Astrocyte (in vitro differentiated cells and primary cell): Measurements from ENCODE around the gene SEL1L2. TPM values are rescaled to one million over a fixed set of nuclear protein-coding genes. Genes with fewer than 3 reads are reported as not detected.
"Not testable (repeated sequence)": the region's sequence is repeated elsewhere in the genome, so short reads cannot be mapped to it uniquely, and the experiment has no call there.

Experiments used
- DNase-seq: peaks from one replicate; pipeline ENCODE4 v3.0.0-alpha.2; 2010; ENCODE audit warnings: low read depth
- FAIRE-seq: peaks from 2 replicates; lab custom pipeline; 2011; peaks lifted over from hg19 to GRCh38; lab: Jason Lieb, UNC
- H2AFZ ChIP-seq: 2 replicates; pipeline ENCODE4 v1.6.0; 2012; ENCODE audit warnings: low read depth, low read length, inconsistent platforms
- H3K27ac ChIP-seq: 2 replicates; pipeline ENCODE4 v1.5.1; 2011; ENCODE audit warnings: low read depth, low read length, inconsistent platforms
- H3K27me3 ChIP-seq: 2 replicates; pipeline ENCODE4 v1.6.0; 2011; ENCODE audit warnings: low read length, inconsistent platforms; ENCODE audit not compliant: insufficient read depth
- H3K36me3 ChIP-seq: 2 replicates; pipeline ENCODE4 v1.5.1; 2011; ENCODE audit warnings: low read length, inconsistent platforms; ENCODE audit not compliant: insufficient read depth
- H3K4me1 ChIP-seq: 2 replicates; pipeline ENCODE4 v1.5.1; 2011; ENCODE audit warnings: low read length, inconsistent platforms; ENCODE audit not compliant: insufficient read depth
- H3K4me2 ChIP-seq: 2 replicates; pipeline ENCODE4 v1.6.0; 2012; ENCODE audit warnings: low read length, inconsistent platforms
- H3K4me3 ChIP-seq: 2 replicates; pipeline ENCODE4 v1.5.1; 2011; ENCODE audit warnings: low read depth, mild to moderate bottlenecking, low read length, inconsistent platforms; ENCODE audit not compliant: insufficient read depth
- H3K79me2 ChIP-seq: 2 replicates; pipeline ENCODE4 v1.6.0; 2012; ENCODE audit warnings: mild to moderate bottlenecking, low read length, inconsistent platforms; ENCODE audit not compliant: insufficient read depth
- H3K9ac ChIP-seq: 2 replicates; pipeline ENCODE4 v1.6.0; 2012; ENCODE audit warnings: mild to moderate bottlenecking, low read length, inconsistent platforms
- H3K9me3 ChIP-seq: 2 replicates; pipeline ENCODE4 v1.5.1; 2012; ENCODE audit warnings: low read depth, mild to moderate bottlenecking, low read length, inconsistent platforms; ENCODE audit not compliant: insufficient read depth
- H4K20me1 ChIP-seq: 2 replicates; pipeline ENCODE4 v1.6.0; 2012; ENCODE audit warnings: low read length, inconsistent platforms; ENCODE audit not compliant: insufficient read depth
- H3K27ac Mint-ChIP-seq: one replicate; pipeline ENCODE4 v1.8.0; 2021; ENCODE audit warnings: mild to moderate bottlenecking, mixed read lengths; ENCODE audit not compliant: unreplicated experiment
- H3K27me3 Mint-ChIP-seq: one replicate; pipeline ENCODE4 v1.8.0; 2021; ENCODE audit warnings: low read depth, mixed read lengths; ENCODE audit not compliant: unreplicated experiment
- H3K36me3 Mint-ChIP-seq: one replicate; pipeline ENCODE4 v1.8.0; 2021; ENCODE audit warnings: low read depth, mixed read lengths; ENCODE audit not compliant: unreplicated experiment
- H3K4me1 Mint-ChIP-seq: one replicate; pipeline ENCODE4 v1.8.0; 2021; ENCODE audit warnings: low read depth, mixed read lengths; ENCODE audit not compliant: unreplicated experiment
- H3K4me3 Mint-ChIP-seq: one replicate; pipeline ENCODE4 v1.8.0; 2021; ENCODE audit warnings: mild to moderate bottlenecking, moderate library complexity, mixed read lengths; ENCODE audit not compliant: unreplicated experiment
- H3K9me3 Mint-ChIP-seq: one replicate; pipeline ENCODE4 v1.8.0; 2021; ENCODE audit warnings: mild to moderate bottlenecking, mixed read lengths; ENCODE audit not compliant: unreplicated experiment
- EZH2 ChIP-seq: IDR thresholded peaks from 2 replicates; pipeline ENCODE4 v1.6.1; 2012; ENCODE audit warnings: mild to moderate bottlenecking, low read length, inconsistent platforms; ENCODE audit not compliant: insufficient read depth
- total RNA-seq: library from RNA; stranded (reverse); gene quantifications from 2 replicates; pipeline ENCODE4 v1.2.1, GENCODE V29; 2021
- TF ChIP-seq, protein P1 (sequence below): IDR thresholded peaks from 2 replicates; pipeline ENCODE4 v1.5.1; 2011; ENCODE audit warnings: low read depth, mild to moderate bottlenecking, inconsistent platforms, low read length, moderate library complexity; ENCODE audit not compliant: insufficient read depth

Gene SEL1L2
- total RNA-seq, 1 donor from 2014 or later: not detected

DNA sequence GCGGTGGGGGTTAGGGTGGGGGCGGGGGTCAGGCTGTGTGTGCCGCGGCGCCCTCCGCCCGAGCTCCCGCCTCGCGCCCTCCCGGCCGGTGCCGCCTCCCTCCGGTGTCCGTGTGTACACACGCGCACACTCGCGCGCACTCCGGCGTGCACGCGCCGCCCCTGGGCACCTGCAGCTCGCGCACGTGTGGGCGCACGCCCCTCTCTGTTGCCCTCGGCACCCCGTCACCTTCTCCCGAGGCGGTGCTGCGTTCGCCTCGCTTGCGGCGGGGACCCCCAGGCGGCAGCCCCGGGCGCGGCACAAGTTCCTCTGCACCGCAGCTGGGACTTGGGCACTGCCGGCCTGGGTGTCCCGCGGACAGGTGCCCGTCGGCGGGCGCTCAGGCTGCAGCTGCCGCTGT is 5.4 kb upstream of the SEL1L2 start:
- Histone ChIP-seq H3K27me3 (peaks cover 3% of the 10 kb centered on the region), H3K4me2 (peak overlapping the region; percentile 92), H3K4me3 (peak overlapping the region; percentile 64), H3K27ac (no peak overlapping the region), H2AFZ (peak overlapping the region; percentile 97), H3K79me2 (no peaks in the 10 kb centered on the region), H3K9me3 (no peaks in the 10 kb centered on the region), H4K20me1 (no peaks in the 10 kb centered on the region), H3K4me1 (no peaks in the 10 kb centered on the region), H3K9ac (peak overlapping the region; percentile 2), H3K36me3 (no peaks in the 10 kb centered on the region)
- no peak for FAIRE-seq
- Mint-ChIP-seq H3K4me1 (peaks cover 2% of the 10 kb centered on the region), H3K27ac (no peak overlapping the region), H3K36me3 (peaks cover 2% of the 10 kb centered on the region), H3K27me3 (no peaks in the 10 kb centered on the region), H3K4me3 (peak overlapping the region; percentile 97), H3K9me3 (peaks cover 2% of the 10 kb centered on the region)
- DNase-seq: no peak
- peak; percentile 37 for TF ChIP-seq EZH2
- TF ChIP-seq, protein P1, sequence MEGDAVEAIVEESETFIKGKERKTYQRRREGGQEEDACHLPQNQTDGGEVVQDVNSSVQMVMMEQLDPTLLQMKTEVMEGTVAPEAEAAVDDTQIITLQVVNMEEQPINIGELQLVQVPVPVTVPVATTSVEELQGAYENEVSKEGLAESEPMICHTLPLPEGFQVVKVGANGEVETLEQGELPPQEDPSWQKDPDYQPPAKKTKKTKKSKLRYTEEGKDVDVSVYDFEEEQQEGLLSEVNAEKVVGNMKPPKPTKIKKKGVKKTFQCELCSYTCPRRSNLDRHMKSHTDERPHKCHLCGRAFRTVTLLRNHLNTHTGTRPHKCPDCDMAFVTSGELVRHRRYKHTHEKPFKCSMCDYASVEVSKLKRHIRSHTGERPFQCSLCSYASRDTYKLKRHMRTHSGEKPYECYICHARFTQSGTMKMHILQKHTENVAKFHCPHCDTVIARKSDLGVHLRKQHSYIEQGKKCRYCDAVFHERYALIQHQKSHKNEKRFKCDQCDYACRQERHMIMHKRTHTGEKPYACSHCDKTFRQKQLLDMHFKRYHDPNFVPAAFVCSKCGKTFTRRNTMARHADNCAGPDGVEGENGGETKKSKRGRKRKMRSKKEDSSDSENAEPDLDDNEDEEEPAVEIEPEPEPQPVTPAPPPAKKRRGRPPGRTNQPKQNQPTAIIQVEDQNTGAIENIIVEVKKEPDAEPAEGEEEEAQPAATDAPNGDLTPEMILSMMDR: no peak

DNA sequence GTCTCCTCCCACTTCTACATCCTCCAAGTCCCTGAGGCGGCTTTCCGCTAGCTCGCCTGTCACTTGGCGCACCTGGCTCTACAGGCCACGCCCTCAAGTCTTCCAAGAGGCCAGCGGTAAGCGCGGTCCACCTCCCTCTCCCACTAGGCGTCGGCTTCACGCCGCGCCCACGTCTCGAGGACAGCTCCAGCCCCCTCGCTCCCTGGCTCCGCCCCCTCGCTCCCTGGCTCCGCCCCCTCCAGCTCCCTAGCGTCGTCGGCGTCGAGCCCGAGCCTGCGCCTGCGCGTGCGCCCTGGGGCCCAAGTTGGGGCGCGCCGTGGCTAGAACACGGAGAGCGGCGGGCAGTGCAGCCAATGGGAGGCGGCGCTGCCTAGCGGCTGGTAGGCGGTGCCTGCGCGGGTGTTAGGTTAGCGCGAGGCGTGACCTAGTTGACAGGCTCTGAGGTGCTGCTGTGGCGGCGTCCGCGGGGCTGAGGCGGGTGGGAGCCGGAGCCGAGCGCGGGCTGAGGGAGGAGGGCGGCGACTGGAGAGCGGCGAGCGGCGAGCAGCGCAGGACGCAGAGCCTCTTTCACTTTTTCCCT is 4.8 kb upstream of the SEL1L2 start, which contains the start of gene MACROD2:
Gene MACROD2 (plus strand): TSS at position 431 of the 580 bp plus-strand sequence.
- no peaks in the 10 kb centered on the region for H3K27me3 Mint-ChIP-seq
- H3K36me3 ChIP-seq: no peaks in the 10 kb centered on the region
- no peak for TF ChIP-seq EZH2
- TF ChIP-seq, protein P1: no peak
- H3K27ac ChIP-seq: no peak within 1 kb of the TSS
- no peaks in the 10 kb centered on the region for H3K4me1 ChIP-seq
- H3K9me3 Mint-ChIP-seq: peaks cover 2% of the 10 kb centered on the region
- H3K4me3 Mint-ChIP-seq: peak within 1 kb of the TSS; percentile 97
- peaks cover 3% of the 10 kb centered on the region for H3K27me3 ChIP-seq
- H3K4me2 ChIP-seq: peak within 1 kb of the TSS; percentile 92
- H3K9ac ChIP-seq: peak within 1 kb of the TSS; percentile 46
- peak within 1 kb of the TSS; percentile 64 for H3K4me3 ChIP-seq
- peak within 1 kb of the TSS; percentile 97 for H2AFZ ChIP-seq
- peaks cover 2% of the 10 kb centered on the region for H3K36me3 Mint-ChIP-seq
- DNase-seq (peak; percentile 58), FAIRE-seq (no peak)
- peaks cover 5% of the 10 kb centered on the region for H3K4me1 Mint-ChIP-seq
- H3K27ac Mint-ChIP-seq: no peak within 1 kb of the TSS
- H3K9me3 ChIP-seq: no peaks in the 10 kb centered on the region
- H3K79me2 ChIP-seq: no peaks in the 10 kb centered on the region
- no peaks in the 10 kb centered on the region for H4K20me1 ChIP-seq

DNA sequence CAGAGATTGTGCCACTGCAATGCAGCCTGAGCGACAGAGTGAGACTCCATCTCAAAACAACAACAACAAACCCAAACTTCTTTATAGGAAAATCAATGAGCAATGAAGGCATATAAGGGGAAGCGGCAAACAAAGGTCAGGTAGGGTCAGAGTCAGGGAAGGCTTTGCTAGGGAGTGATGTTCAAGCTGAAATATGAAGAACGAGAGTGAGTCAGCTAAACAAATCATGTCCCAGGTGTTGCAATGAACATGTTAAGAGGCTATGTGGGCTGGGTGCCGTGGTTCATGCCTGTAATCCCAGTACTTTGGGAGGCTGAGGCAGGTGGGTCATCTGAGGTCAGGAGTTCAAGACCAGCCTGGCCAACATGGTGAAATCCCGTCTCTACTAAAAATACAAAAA is 1.5 kb upstream of the SEL1L2 start:
- H3K27ac Mint-ChIP-seq, H2AFZ ChIP-seq, H3K79me2 ChIP-seq, H3K4me2 ChIP-seq, H3K27me3 Mint-ChIP-seq, H3K4me1 ChIP-seq, H3K9me3 Mint-ChIP-seq, H3K9ac ChIP-seq, H3K4me3 ChIP-seq, DNase-seq, H4K20me1 ChIP-seq, H3K27ac ChIP-seq, H3K4me1 Mint-ChIP-seq, H3K36me3 Mint-ChIP-seq, H3K4me3 Mint-ChIP-seq, H3K9me3 ChIP-seq, H3K36me3 ChIP-seq, FAIRE-seq, H3K27me3 ChIP-seq: not testable (repeated sequence)
